ENCODE results near the gene CCDC157.

DNA sequence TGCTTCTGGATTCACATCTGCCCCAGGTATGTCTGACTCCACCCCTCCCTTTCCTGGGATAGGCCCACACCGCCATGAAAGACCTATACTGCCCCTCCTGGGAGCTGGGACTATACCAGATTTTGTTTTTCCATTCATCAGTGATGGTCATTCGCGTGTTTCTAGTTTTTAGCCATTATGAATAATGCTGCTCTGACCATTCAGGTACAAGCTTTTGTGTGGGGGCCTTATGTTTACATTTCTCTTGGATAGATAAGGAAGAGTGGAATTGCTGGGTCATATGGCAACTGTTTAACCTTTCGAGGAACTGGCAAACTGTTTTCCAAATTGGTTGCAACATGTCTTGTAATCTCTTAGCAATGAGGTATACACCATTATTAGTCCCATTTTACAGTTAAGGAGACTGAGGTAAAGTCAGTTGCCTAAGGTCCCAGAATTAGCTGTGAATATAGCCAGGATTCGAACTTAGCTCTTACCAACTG lies 28.9 kb upstream of the CCDC157 start:
- TF ChIP-seq CREB1 (IDR thresholded peaks at IDR 0.05; ENCODE audit: low read depth) (no peak), TAF1 (IDR thresholded peaks at IDR 0.05; ENCODE audit: low read depth) (no peak), EP300 (IDR thresholded peaks at IDR 0.05; ENCODE audit: borderline replicate concordance) (no peak)
- TF ChIP-seq, protein P1, sequence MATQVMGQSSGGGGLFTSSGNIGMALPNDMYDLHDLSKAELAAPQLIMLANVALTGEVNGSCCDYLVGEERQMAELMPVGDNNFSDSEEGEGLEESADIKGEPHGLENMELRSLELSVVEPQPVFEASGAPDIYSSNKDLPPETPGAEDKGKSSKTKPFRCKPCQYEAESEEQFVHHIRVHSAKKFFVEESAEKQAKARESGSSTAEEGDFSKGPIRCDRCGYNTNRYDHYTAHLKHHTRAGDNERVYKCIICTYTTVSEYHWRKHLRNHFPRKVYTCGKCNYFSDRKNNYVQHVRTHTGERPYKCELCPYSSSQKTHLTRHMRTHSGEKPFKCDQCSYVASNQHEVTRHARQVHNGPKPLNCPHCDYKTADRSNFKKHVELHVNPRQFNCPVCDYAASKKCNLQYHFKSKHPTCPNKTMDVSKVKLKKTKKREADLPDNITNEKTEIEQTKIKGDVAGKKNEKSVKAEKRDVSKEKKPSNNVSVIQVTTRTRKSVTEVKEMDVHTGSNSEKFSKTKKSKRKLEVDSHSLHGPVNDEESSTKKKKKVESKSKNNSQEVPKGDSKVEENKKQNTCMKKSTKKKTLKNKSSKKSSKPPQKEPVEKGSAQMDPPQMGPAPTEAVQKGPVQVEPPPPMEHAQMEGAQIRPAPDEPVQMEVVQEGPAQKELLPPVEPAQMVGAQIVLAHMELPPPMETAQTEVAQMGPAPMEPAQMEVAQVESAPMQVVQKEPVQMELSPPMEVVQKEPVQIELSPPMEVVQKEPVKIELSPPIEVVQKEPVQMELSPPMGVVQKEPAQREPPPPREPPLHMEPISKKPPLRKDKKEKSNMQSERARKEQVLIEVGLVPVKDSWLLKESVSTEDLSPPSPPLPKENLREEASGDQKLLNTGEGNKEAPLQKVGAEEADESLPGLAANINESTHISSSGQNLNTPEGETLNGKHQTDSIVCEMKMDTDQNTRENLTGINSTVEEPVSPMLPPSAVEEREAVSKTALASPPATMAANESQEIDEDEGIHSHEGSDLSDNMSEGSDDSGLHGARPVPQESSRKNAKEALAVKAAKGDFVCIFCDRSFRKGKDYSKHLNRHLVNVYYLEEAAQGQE (IDR thresholded peaks at IDR 0.05; ENCODE audit: low read depth): no peak
- TF ChIP-seq, protein P2, sequence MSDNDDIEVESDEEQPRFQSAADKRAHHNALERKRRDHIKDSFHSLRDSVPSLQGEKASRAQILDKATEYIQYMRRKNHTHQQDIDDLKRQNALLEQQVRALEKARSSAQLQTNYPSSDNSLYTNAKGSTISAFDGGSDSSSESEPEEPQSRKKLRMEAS (IDR thresholded peaks at IDR 0.05): no peak
